HepG2 (cell line): ENCODE results near the gene CPS1. TPM values are rescaled to one million over a fixed set of nuclear protein-coding genes. Genes with fewer than 3 reads are reported as not detected.
A peak's percentile ranks its signal among the peaks of the same experiment; 100 is the strongest.

ENCODE experiments used
- ATAC-seq: fragments of 200-7000 bp; cut with Tn5 transposase; 3 replicates; pipeline ENCODE4 v1.9.1; 2020; ENCODE audit warnings: mild to moderate bottlenecking, moderate library complexity
- BruUV-seq: library from RNA; stranded (reverse); fragments of 400-500 nt; replicated peaks from 2 replicates; lab custom pipeline; 2021; lab: Mats Ljungman, UMichigan
- CTCF ChIA-PET: fragments of 300-600 bp; formaldehyde crosslinking; extraction: SDS; loops from one replicate; lab custom pipeline; 2021; ENCODE audit warnings: low total read pairs, inconsistent platforms, low intra/inter-chr PET ratio; lab: Yijun Ruan, JAX
- POLR2A ChIA-PET: fragments of 350-600 bp; sonication (Branson Sonifier 250); formaldehyde crosslinking; loops from one replicate; lab custom pipeline; 2020; ENCODE audit warnings: antibody characterized with exemption, inconsistent platforms; lab: Yijun Ruan, JAX
- DNase-seq: peaks from one replicate; pipeline ENCODE4 v3.0.0-alpha.2; 2015; ENCODE audit warnings: low spot score
- FAIRE-seq: peaks from 3 replicates; lab custom pipeline; 2011; peaks lifted over from hg19 to GRCh38; lab: Jason Lieb, UNC
- H2AFZ ChIP-seq: one replicate; pipeline ENCODE4 v1.6.1; 2011; ENCODE audit warnings: low read length, inconsistent platforms
- H3K27ac ChIP-seq: fragments of 300-600 bp; 3 replicates; pipeline ENCODE4 v1.8.0; 2011; ENCODE audit warnings: mixed run types, mild to moderate bottlenecking, mixed read lengths, low read length, inconsistent platforms; ENCODE audit not compliant: insufficient read depth; ENCODE audit errors: extremely low read length
- H3K27me3 ChIP-seq, 2 experiments: fragments of 200-600 bp in 1 of 2; 2 replicates in 1 of 2; 3 replicates in 1 of 2; pipeline versions ENCODE4 v1.6.0 to v1.8.0; 2011; ENCODE audit warnings: low read length in 2 of 2, mild to moderate bottlenecking in 2 of 2, moderate library complexity in 2 of 2, inconsistent platforms in 1 of 2; ENCODE audit not compliant: insufficient read depth in 2 of 2, control insufficient read depth in 1 of 2
- H3K36me3 ChIP-seq, 2 experiments: fragments of 200-600 bp in 1 of 2; replicated peaks in 1 of 2; 2 replicates in 1 of 2; 3 replicates in 1 of 2; pipeline versions ENCODE4 v1.5.1 to v1.8.0; 2011; ENCODE audit warnings: low read length in 2 of 2, inconsistent platforms in 1 of 2; ENCODE audit not compliant: insufficient read depth in 2 of 2, control insufficient read depth in 1 of 2
- H3K4me1 ChIP-seq: 2 replicates; pipeline ENCODE4 v1.5.1; 2012; ENCODE audit warnings: low read length, inconsistent platforms; ENCODE audit not compliant: insufficient read depth
- H3K4me2 ChIP-seq: 2 replicates; pipeline ENCODE4 v1.6.0; 2011; ENCODE audit warnings: low read depth, low read length, inconsistent platforms
- H3K4me3 ChIP-seq, 3 experiments: fragments of 200-600 bp in 1 of 3; sonication (generic), shearing (Covaris generic) in 1 of 3; replicated peaks in 1 of 3; 2 replicates each; pipeline ENCODE4 v1.5.1; 2011 to 2016; ENCODE audit warnings: low read length in 3 of 3, inconsistent platforms in 2 of 3, low read depth in 2 of 3, mild to moderate bottlenecking in 2 of 3, control low read depth in 1 of 3, mixed read lengths in 1 of 3; ENCODE audit not compliant: insufficient read depth in 1 of 3
- H3K79me2 ChIP-seq: one replicate; pipeline ENCODE4 v1.6.1; 2011; ENCODE audit warnings: low read length, inconsistent platforms; ENCODE audit not compliant: insufficient read depth
- H3K9ac ChIP-seq: 2 replicates; pipeline ENCODE4 v1.6.0; 2011; ENCODE audit warnings: mild to moderate bottlenecking, low read depth, low read length, inconsistent platforms; ENCODE audit not compliant: insufficient read depth
- H3K9me3 ChIP-seq: 2 replicates; pipeline ENCODE4 v1.5.1; 2012; ENCODE audit warnings: mild to moderate bottlenecking, low read length
- H4K20me1 ChIP-seq: 2 replicates; pipeline ENCODE4 v1.6.0; 2011; ENCODE audit warnings: inconsistent platforms, mild to moderate bottlenecking, low read length, moderate library complexity; ENCODE audit not compliant: insufficient read depth
- ATF1 ChIP-seq: IDR thresholded peaks from 2 replicates; pipeline ENCODE4 v1.6.1; 2016; ENCODE audit warnings: mild to moderate bottlenecking, control low read depth
- ATF7 ChIP-seq, 2 experiments: fragments of 450-650 bp in 1 of 2; sonication (generic) in 1 of 2; formaldehyde crosslinking in 1 of 2; IDR thresholded peaks; 2 replicates each; pipeline versions ENCODE4 v1.4.0 to v1.6.1; 2016 to 2020; ENCODE audit warnings: antibody characterized with exemption in 1 of 2, mild to moderate bottlenecking in 1 of 2, missing genetic modification reagents in 1 of 2
- MAFF ChIP-seq: IDR thresholded peaks from 2 replicates; pipeline ENCODE4 v1.6.1; 2011; ENCODE audit warnings: low read depth, low read length, improper control_type of control experiment
- MAFK ChIP-seq, 2 experiments: IDR thresholded peaks in 1 of 2; conservative IDR thresholded peaks in 1 of 2; 2 replicates each; pipeline ENCODE4 v1.6.1; 2011; ENCODE audit warnings: improper control_type of control experiment in 2 of 2, low read length in 2 of 2
- SMAD1 ChIP-seq: sonication (generic); formaldehyde crosslinking; IDR thresholded peaks from 2 replicates; pipeline ENCODE4 v1.4.0; 2020; ENCODE audit warnings: missing genetic modification reagents, low read depth, mild to moderate bottlenecking, borderline replicate concordance
- ZNF33B ChIP-seq: sonication (generic); formaldehyde crosslinking; IDR thresholded peaks from 2 replicates; pipeline ENCODE4 v1.5.1; 2020; ENCODE audit warnings: mild to moderate bottlenecking, missing genetic modification reagents
- ZNF430 ChIP-seq: sonication (generic); formaldehyde crosslinking; IDR thresholded peaks from 2 replicates; pipeline ENCODE4 v1.9.0; 2021; ENCODE audit warnings: mild to moderate bottlenecking, missing genetic modification reagents
- ZNF644 ChIP-seq: IDR thresholded peaks from 2 replicates; pipeline ENCODE4 v1.6.1; 2016; ENCODE audit warnings: low read depth
- WGBS: methylation state at CpG from one replicate; pipeline ENCODE4 v1.1.6; 2017; ENCODE audit warnings: low lambda C conversion rate; 5-methylcytosine and 5-hydroxymethylcytosine counted together
- in situ Hi-C: cut with HindIII; loops from 2 replicates; pipeline ENCODE4 v1.10.0; 2017; ENCODE audit warnings: low pct_unique_long_range_greater_than_20kb; ENCODE audit not compliant: extremely low pct_ligation_motif_present
- intact Hi-C: fragments of 100-400 bp; cut with micrococcal nuclease; formaldehyde crosslinking; loops from one replicate; pipeline ENCODE4 v1.10.0; 2022; ENCODE audit not compliant: unreplicated experiment
- polyA plus RNA-seq, 8 experiments: library from polyadenylated mRNA; depleted of rRNA in 3 of 8; stranded (reverse) in 7 of 8; unstranded in 1 of 8; fragments of >200 nt; fragmentation: Illumina TruSeq in 4 of 8; extraction: Trizol in 4 of 8; gene quantifications; 2 replicates each; pipeline versions ENCODE4 v1.2.1 to v1.2.3, GENCODE V29; 2011 to 2016; ENCODE audit warnings: low read depth in 4 of 8, missing spikeins in 1 of 8, mixed read lengths in 1 of 8; ENCODE audit not compliant: insufficient read depth in 1 of 8
- total RNA-seq, 5 experiments: library from RNA; depleted of rRNA; stranded (reverse); fragments of >200 nt; fragmentation: Illumina TruSeq; extraction: Trizol; gene quantifications; 2 replicates each; pipeline ENCODE4 v1.2.3, GENCODE V29; 2016; ENCODE audit warnings: low read depth in 1 of 5
- TF ChIP-seq, protein P1 (sequence below), 2 experiments: fragments of 450-650 bp in 1 of 2; sonication (generic) in 1 of 2; formaldehyde crosslinking; IDR thresholded peaks; 2 replicates each; pipeline versions ENCODE4 v1.5.0 to v1.8.0; 2020 to 2022; ENCODE audit warnings: mild to moderate bottlenecking in 1 of 2, missing genetic modification reagents in 1 of 2
- TF ChIP-seq, protein P2 (sequence below): sonication (generic); formaldehyde crosslinking; IDR thresholded peaks from 2 replicates; pipeline ENCODE4 v1.4.0; 2020; ENCODE audit warnings: mild to moderate bottlenecking, missing genetic modification reagents
- TF ChIP-seq, protein P3 (sequence below): sonication (generic); formaldehyde crosslinking; IDR thresholded peaks from 2 replicates; pipeline ENCODE4 v1.5.0; 2020; ENCODE audit warnings: missing genetic modification reagents, mild to moderate bottlenecking, borderline replicate concordance
- TF ChIP-seq, protein P4 (sequence below): sonication (generic); formaldehyde crosslinking; IDR thresholded peaks from 2 replicates; pipeline ENCODE4 v1.9.0; 2022; ENCODE audit warnings: missing genetic modification reagents, mild to moderate bottlenecking, borderline replicate concordance

CPS1 gene
- total and polyA plus RNA-seq, 2 of the 13 experiments (the other 11 are each of a cell fraction or from before 2014, with no cell fraction given) = 24.4 to 51.7 TPM

DNA sequence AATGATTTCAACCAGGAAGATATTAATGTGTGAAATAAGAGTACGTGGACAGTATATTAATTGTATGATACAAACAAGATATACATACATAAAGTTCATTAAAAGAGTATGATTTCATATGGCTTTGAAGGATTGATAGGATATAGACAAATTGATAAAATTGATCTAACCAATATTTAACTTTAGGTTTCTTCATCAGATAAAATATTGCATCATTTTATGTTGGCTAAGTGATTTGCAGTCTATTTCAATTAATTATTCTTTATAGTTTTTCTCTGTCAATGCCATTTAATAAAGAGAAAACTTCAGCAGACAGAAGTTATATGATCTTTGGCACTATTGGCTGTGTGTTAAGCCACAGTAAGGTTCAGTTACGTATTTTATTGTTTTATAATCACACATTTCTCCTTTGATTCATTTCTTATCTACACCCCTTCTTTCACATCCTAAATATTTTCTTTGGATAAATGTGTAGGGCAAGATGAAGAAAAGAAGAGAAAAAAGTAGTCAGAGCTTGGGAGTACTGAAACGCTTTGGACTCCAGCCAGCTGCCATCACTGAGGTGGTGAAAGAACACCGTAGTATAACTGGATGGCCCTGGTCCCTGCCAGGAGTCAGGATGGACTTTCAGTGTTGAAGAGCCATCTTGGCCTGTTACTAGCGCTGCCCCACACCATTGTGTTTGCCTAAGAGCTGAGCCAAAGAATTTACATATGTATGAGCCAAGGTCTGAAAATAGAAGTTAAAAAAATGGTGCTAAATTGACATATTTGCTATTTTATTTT lies 9.8 kb upstream of the CPS1 start (continued):
- TF ChIP-seq, protein P1, sequence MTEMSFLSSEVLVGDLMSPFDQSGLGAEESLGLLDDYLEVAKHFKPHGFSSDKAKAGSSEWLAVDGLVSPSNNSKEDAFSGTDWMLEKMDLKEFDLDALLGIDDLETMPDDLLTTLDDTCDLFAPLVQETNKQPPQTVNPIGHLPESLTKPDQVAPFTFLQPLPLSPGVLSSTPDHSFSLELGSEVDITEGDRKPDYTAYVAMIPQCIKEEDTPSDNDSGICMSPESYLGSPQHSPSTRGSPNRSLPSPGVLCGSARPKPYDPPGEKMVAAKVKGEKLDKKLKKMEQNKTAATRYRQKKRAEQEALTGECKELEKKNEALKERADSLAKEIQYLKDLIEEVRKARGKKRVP (CRISPR knock-in tag; IDR thresholded peaks at IDR 0.05) = peak; percentile 23 to 33; a peak in 2 of 4 replicates
- TF ChIP-seq, protein P2, sequence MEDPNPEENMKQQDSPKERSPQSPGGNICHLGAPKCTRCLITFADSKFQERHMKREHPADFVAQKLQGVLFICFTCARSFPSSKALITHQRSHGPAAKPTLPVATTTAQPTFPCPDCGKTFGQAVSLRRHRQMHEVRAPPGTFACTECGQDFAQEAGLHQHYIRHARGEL (CRISPR knock-in tag) = no peak
- no peak for TF ChIP-seq ATF1 (CRISPR knock-in tag)
- peak; percentile 54 for TF ChIP-seq ATF7 (IDR thresholded peaks at IDR 0.05)
- TF ChIP-seq ATF7 (CRISPR knock-in tag; IDR thresholded peaks at IDR 0.05) = no peak
- no peak for TF ChIP-seq ZNF33B (CRISPR knock-in tag)

DNA sequence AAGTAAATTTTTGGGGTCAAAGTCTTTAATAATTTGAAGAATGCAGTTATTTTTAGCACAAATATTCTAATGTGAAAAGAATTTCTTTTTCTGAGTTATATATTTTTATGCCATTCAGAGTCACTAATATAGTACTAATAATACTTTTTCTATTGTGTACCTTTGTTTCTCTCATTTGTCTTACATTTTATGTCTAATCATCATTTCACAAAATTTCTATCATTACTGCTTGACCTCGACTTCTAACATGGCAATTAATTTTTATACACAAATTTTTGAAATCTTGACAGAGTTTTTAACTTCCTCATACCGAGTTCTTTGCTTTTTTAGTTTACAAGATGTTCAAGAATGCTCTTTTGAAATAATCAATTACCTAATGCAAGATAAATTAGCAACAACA lies 8.4 kb upstream of the CPS1 start:
- intact Hi-C loops = loop anchor here (10.0 kb wide), 1 partner anchor 417 kb away; no protein-coding TSS in a partner anchor
- no TSS peak for BruUV-seq
- peak overlapping the region; percentile 55 for H3K27ac ChIP-seq
- CTCF ChIA-PET = no interaction called here
- no peaks in the 10 kb centered on the region for H3K27me3 ChIP-seq
- no peaks in the 10 kb centered on the region for H4K20me1 ChIP-seq
- no peak for DNase-seq
- H3K9me3 ChIP-seq = no peaks in the 10 kb centered on the region
- 94% methylated on average over 2 of the region's 2 CpGs for WGBS
- peaks cover 39% of the 10 kb centered on the region for H3K4me1 ChIP-seq
- no peaks in the 10 kb centered on the region for H3K36me3 ChIP-seq
- H3K4me2 ChIP-seq = no peak overlapping the region
- no peak overlapping the region for H3K9ac ChIP-seq
- TF ChIP-seq ZNF644 (CRISPR knock-in tag) = no peak
- TF ChIP-seq ZNF430 (CRISPR knock-in tag) = no peak
- TF ChIP-seq, protein P3, sequence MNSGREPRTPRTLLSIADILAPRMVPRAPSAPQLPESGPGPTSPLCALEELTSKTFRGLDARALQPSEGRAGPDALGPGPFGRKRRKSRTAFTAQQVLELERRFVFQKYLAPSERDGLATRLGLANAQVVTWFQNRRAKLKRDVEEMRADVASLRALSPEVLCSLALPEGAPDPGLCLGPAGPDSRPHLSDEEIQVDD (CRISPR knock-in tag) = no peak
- TF ChIP-seq MAFF = peak; percentile 71
- TF ChIP-seq, protein P4, sequence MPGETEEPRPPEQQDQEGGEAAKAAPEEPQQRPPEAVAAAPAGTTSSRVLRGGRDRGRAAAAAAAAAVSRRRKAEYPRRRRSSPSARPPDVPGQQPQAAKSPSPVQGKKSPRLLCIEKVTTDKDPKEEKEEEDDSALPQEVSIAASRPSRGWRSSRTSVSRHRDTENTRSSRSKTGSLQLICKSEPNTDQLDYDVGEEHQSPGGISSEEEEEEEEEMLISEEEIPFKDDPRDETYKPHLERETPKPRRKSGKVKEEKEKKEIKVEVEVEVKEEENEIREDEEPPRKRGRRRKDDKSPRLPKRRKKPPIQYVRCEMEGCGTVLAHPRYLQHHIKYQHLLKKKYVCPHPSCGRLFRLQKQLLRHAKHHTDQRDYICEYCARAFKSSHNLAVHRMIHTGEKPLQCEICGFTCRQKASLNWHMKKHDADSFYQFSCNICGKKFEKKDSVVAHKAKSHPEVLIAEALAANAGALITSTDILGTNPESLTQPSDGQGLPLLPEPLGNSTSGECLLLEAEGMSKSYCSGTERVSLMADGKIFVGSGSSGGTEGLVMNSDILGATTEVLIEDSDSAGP (CRISPR knock-in tag) = no peak
- no peak for TF ChIP-seq SMAD1
- peak; percentile 80 to 85 for TF ChIP-seq MAFK (conservative IDR thresholded peaks at IDR 0.05 in 1 of 2, IDR thresholded peaks at IDR 0.05 in 1 of 2; ENCODE audit: low read length in 2 of 2)
- TF ChIP-seq, all 625 proteins: peak for 2
- H3K79me2 ChIP-seq = no peaks in the 10 kb centered on the region
- POLR2A ChIA-PET = interaction anchor here (1.4 kb wide), 1 partner anchor 13 kb away, joined by 3 read pairs; no protein-coding TSS in a partner anchor
- in situ Hi-C loops = no loop called here
- H3K4me3 ChIP-seq = no peak overlapping the region
- FAIRE-seq (no peak), ATAC-seq (no peak)
- H2AFZ ChIP-seq = no peak overlapping the region
